Nucleus accumbens (tissue), 56 donors: Measurements from ENCODE around the gene ANXA1.
"Not testable (repeated sequence)": the region's sequence is repeated elsewhere in the genome, so short reads cannot be mapped to it uniquely, and the experiment has no call there.

Experiments
- DNase-seq, 56 donors: peaks; one replicate each; lab custom pipeline; 2025; lab: John Stamatoyannopoulos, UW

The ANXA1 gene

GRCh38 chr9:73165911-73166310 is 14.2 kb downstream of the ANXA1 start:
- DNase-seq = no peak

DNA sequence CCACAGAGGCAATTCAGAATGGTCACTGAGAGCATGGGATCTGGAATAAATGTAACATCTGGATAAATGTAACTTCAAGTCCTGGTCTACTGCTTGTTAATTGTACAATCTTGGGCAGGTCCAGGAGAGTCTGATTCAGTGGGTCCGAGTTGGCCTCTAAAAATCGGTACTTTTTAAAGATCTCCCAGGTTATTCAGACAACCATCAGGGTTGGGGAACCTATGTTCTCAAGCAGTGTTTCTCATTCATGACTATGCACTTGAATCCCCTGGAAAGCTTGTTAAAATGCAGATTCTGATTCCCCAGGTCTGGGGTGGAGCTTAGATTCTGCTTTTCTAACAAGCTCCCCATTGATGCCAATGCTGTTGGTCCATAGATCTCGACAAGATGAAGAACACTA is 14.8 kb downstream of the ANXA1 start:
- no peak for DNase-seq

- no peak for DNase-seq
Observed at GRCh38 chr9:73167614-73168013, 15.9 kb downstream of the ANXA1 start.

- no peak for DNase-seq
Observed at GRCh38 chr9:73168298-73168934, 16.8 kb downstream of the ANXA1 start.

GRCh38 chr9:73170185-73170957 is 18.7 kb downstream of the ANXA1 start:
- DNase-seq = no peak

- DNase-seq = no peak
Observed at GRCh38 chr9:73172901-73173215, 21.2 kb downstream of the ANXA1 start.

DNA sequence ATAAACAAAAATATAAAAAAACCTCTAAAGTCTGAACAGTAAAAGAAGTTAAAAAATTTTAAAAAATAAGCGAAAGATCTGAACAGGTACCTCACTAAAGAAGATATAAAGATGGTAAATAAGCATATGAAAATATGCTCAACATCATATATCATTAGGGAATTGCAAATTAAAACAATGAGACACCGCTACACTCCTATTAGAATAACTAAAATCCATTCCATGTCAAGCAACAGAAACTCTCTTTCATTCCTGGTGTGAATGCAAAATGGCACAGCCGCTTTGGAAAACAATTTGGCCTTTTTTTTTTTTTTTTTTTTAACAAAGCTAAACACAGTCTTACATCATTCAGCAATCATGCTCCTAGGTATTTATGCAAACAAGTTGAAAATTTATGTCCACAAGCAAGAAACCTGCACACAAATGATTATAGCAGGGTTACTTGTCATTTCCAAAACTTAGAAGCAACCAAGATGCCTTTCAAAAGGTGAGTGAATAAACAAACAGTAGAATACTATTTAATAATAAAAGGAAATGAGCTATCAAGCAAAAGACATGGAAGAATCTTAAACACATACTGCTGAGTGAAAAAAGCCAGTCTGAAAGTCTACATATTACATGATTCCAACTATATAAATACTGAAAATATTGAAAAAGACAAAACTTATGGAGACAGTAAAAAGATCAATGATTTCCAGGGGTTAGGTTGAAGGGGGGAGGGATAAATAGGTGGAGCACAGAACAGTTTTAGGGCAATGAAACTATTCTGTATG is 22.1 kb downstream of the ANXA1 start:
- no peak for DNase-seq

DNA sequence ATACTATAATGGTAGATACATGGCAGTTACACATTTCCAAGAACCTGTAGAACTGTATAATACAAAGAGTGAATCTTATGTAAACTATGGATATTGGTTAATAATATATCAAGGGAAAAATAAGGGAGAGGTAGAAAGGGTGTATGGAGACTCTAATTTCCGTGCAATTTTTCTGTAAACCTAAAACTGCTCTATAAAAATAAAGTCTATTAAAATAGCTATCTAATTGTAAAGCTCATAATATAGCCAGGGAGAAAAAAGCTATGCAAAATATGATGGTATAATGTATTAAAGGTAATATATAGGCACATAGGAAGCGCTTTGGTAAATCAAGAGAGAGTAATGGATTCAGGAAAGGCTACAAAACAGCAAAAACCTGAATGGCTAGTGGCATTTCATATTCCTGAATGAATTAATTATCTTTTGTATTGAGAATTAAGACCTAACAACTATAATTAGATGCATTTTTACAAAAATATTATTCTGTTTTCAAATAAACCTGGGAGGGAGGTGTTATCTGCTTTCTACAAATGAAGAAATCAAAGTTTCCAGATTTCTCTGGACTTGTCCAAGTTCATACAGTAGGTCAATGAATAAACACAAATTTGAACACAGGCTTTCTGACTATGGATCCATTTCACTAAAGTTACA is 22.8 kb downstream of the ANXA1 start:
- DNase-seq = no peak

DNA sequence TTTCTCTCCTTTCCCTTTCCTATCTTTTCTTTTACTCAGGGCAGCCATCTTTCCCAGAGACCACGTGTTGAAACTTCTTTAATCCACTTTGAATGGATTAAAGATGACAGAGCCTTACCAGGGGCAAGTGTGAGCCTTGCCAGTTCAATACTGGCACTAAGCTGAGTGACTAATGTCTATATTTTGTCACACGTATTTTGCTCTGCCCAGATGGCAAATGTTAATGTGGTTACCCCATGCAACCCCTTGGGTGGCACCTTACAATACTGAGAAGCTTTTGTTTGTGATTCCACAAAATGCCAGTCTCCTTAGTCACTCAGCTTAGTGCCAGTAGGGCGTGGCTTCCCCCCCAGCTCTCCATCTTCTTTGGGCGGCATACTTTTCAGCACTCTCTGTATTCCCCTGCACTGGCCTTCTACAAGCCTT is 24.8 kb downstream of the ANXA1 start:
- DNase-seq = no peak

DNA sequence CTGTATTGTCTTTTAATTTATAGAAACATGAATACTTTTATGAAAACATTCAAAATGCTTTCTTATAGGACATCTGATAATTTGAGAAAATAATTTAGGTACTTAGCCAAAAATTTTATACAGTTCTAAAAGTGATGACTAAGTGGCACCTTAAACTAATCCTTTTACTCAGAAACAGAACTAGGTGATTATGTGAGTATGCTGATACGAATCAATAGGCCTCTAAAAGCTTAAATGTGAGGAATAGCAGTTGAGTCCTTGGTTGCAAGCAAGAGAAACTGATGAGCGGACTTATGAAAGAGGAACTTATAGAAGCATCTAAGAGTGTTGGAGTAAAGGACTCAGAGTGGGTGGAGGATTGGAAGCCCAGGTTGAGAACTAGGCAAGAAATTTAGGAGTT is 26.4 kb downstream of the ANXA1 start:
- no peak for DNase-seq

DNA sequence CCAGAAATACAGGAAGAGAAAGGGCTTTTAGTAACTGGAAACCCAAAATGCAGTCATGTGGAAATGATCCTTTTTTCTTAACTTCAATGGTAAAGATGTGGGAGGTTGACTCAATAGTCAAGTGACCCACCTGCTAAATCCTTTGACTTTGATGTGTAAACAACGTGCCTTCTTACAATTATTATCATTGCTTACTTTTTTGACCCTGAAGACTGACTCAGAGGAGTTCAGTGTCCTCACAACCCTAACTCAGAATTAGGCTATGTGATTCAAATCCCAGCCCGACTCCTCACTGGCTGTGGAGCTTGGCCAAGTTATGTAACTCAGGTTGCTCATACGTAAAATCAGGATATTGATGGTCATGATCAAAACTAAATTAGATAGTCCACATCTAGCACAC is 27.9 kb downstream of the ANXA1 start:
- DNase-seq = no peak

GRCh38 chr9:73180403-73180802 is 28.7 kb downstream of the ANXA1 start:
- DNase-seq = no peak

DNA sequence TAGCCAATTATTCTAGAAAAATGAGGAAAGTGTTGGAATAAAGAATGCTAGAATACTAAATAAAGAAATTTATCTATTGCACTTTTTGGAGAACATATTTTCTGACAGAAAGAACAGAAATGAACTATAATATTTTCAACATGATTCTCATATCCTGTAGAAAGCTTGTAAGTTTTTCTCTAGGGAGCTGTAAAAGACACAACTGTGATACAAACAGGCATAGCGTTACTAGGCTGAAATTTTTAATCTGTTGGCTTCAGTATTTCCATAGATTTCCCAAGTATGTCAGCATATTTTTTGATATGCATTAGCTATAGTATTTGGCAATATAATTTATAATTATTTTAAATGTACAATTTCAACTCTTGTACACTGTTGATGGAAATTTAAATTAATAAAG is 31.3 kb downstream of the ANXA1 start:
- DNase-seq = no peak

- DNase-seq = no peak
Observed at GRCh38 chr9:73183428-73183827, 31.8 kb downstream of the ANXA1 start.

DNA sequence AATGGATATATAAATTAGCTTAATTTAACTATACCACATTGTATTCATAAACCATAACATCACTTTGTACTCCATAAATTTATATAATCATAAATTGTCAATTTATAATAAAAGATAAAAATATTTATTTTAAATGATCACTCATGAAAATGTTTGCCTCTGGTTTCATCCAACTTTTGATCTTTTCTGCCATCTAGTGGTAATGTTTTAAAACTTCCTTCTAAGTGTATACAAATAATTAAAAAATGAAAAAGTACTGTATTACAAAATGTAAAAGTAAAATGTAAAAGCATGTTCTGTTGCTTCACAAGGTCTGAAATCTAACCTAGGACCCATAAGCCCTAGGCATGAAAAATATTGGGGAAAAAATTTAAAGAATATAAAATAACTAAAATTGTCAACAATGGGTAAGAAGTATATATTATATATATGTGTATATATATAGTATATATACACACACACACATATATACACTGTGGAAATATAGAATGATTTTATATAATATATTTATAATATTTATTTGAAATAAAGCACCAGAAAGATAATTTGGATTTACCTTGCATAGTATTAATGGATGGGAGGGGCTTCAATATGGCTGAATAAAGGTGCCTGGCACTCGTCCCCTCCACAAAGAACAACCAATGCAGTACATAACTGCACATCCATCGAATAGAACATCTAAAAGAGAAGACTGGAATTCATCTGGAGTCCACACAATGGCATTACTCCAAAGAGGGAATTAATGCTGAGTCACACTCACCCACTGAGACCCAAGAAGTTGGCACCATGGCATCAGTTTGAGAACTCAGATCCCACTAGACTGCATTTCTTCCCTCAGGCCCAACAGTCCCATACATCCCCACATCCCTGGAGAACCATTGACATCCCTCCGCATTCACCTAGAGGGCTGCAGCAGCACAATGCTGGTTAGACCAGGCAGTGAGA is 32.5 kb downstream of the ANXA1 start:
- no peak for DNase-seq

- not testable (repeated sequence) for DNase-seq
Observed at GRCh38 chr9:73191109-73191508, 39.4 kb downstream of the ANXA1 start.

DNA sequence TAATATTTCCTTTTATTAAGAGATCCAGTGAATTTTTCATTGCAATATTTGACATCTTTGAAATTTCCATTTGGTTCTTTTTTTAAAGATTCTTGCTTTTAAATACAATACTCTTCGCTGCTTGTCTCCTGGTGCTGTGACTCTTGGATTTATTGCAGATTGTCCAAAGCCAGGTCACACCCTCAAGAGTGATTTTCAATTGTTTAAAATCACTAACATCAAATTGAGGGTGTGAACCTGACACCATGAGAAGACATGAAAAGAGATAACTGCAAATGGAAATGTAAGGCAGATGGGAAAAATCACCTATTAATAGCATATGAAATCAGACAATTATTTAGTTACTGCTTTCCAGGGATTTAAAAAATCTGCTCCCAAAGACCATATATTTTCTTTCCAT is 42.6 kb downstream of the ANXA1 start:
- no peak for DNase-seq

- DNase-seq = no peak
Observed at GRCh38 chr9:73199448-73199847, 47.8 kb downstream of the ANXA1 start.

DNA sequence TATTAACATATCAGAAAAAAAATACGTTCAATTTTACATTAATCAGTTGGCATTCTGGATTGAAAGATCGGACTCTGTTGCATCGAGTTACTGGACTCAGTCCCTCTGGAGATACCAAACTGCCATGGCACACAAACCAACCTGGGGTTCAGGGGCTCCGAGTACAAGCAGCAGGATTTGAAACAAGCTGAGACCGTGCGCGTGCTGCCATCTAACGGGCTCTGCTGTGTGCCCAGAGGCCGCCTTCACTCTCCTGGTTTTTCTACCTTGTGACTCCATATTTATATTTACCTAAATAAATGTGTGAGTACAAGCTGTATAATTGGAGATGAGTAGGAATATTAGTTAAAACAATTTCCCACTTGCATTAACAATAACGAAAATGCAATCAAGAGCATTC is 48.2 kb downstream of the ANXA1 start:
- DNase-seq = peak in 1 of 56 donors; percentile 1
